GM23338 (cell line): Measurements from ENCODE around the gene DIPK1A. TPM values are rescaled to one million over a fixed set of nuclear protein-coding genes. Genes with fewer than 3 reads are reported as not detected.

Source experiments
- ATAC-seq: fragments of 200-7000 bp; cut with Tn5 transposase; 3 replicates; pipeline ENCODE4 v1.9.1; 2020
- DNase-seq: peaks from one replicate; pipeline ENCODE4 v3.0.0-alpha.2; 2015; ENCODE audit warnings: low spot score
- H2AFZ ChIP-seq: fragments of 200-600 bp; sonication (generic); 2 replicates; pipeline ENCODE4 v1.8.0; 2016; ENCODE audit warnings: antibody characterized with exemption, mild to moderate bottlenecking, moderate library complexity
- H3F3A ChIP-seq: fragments of 200-600 bp; sonication (generic); replicated peaks from 2 replicates; pipeline ENCODE4 v1.8.0; 2017; ENCODE audit warnings: antibody characterized with exemption, mixed run types, low read depth
- H3K27ac ChIP-seq: fragments of 200-600 bp; sonication (generic); 2 replicates; pipeline ENCODE4 v1.6.1; 2016; ENCODE audit warnings: low read depth
- H3K27me3 ChIP-seq: fragments of 200-600 bp; sonication (generic); 2 replicates; pipeline ENCODE4 v1.8.0; 2016; ENCODE audit warnings: mild to moderate bottlenecking, mixed run types, moderate library complexity; ENCODE audit not compliant: insufficient read depth
- H3K36me3 ChIP-seq: fragments of 200-600 bp; sonication (generic); 2 replicates; pipeline ENCODE4 v1.8.0; 2016; ENCODE audit warnings: mild to moderate bottlenecking; ENCODE audit not compliant: insufficient read depth
- H3K4me1 ChIP-seq: fragments of 200-600 bp; sonication (generic); 2 replicates; pipeline ENCODE4 v1.8.0; 2016; ENCODE audit warnings: mild to moderate bottlenecking, moderate library complexity; ENCODE audit not compliant: insufficient read depth
- H3K4me2 ChIP-seq: fragments of 200-600 bp; sonication (generic); 2 replicates; pipeline ENCODE4 v1.7.1; 2017; ENCODE audit warnings: mixed run types
- H3K4me3 ChIP-seq: fragments of 200-600 bp; sonication (generic); 2 replicates; pipeline ENCODE4 v1.6.1; 2016; ENCODE audit warnings: mixed run types
- H3K79me2 ChIP-seq: fragments of 200-600 bp; sonication (generic); replicated peaks from 2 replicates; pipeline ENCODE4 v1.8.0; 2017; ENCODE audit warnings: mild to moderate bottlenecking; ENCODE audit not compliant: insufficient read depth
- H3K9me2 ChIP-seq: fragments of 200-600 bp; sonication (generic); 2 replicates; pipeline ENCODE4 v1.8.0; 2017; ENCODE audit not compliant: insufficient read depth
- H4K20me1 ChIP-seq: fragments of 200-600 bp; sonication (generic); replicated peaks from 2 replicates; pipeline ENCODE4 v1.8.0; 2017; ENCODE audit warnings: mild to moderate bottlenecking; ENCODE audit not compliant: insufficient read depth
- H3K27ac Mint-ChIP-seq: 2 replicates; pipeline ENCODE4 v1.8.0; 2020; ENCODE audit warnings: inconsistent platforms, mild to moderate bottlenecking, moderate library complexity, mixed read lengths
- H3K27me3 Mint-ChIP-seq: 3 replicates; pipeline ENCODE4 v1.8.0; 2022; ENCODE audit warnings: low read depth, mild to moderate bottlenecking, moderate library complexity, mixed read lengths, inconsistent platforms; ENCODE audit not compliant: insufficient read depth, poor library complexity
- H3K36me3 Mint-ChIP-seq: 3 replicates; pipeline ENCODE4 v1.8.0; 2021; ENCODE audit warnings: low read depth, mild to moderate bottlenecking, inconsistent platforms, moderate library complexity, mixed read lengths
- H3K4me1 Mint-ChIP-seq: 3 replicates; pipeline ENCODE4 v1.8.0; 2020; ENCODE audit warnings: mild to moderate bottlenecking, inconsistent platforms, mixed read lengths
- H3K4me3 Mint-ChIP-seq: 3 replicates; pipeline ENCODE4 v1.8.0; 2021; ENCODE audit warnings: moderate library complexity, mild to moderate bottlenecking, inconsistent platforms, mixed read lengths
- H3K9me3 Mint-ChIP-seq: 3 replicates; pipeline ENCODE4 v1.8.0; 2020; ENCODE audit warnings: moderate library complexity, mild to moderate bottlenecking, inconsistent platforms, mixed read lengths
- CREB1 ChIP-seq: fragments of 250-450 bp; sonication (Bioruptor Pico); IDR thresholded peaks from 2 replicates; pipeline ENCODE4 v1.5.0; 2020; ENCODE audit warnings: low read depth, mild to moderate bottlenecking, moderate library complexity
- CTCF ChIP-seq, 2 experiments: fragments of 200-600 bp in 1 of 2; sonication (generic) in 1 of 2; conservative IDR thresholded peaks; 2 replicates each; pipeline versions ENCODE4 v1.5.1 to v1.6.1; 2016 to 2017; ENCODE audit warnings: antibody characterized with exemption in 2 of 2, low read depth in 2 of 2, mild to moderate bottlenecking in 2 of 2, moderate library complexity in 1 of 2
- ETS1 ChIP-seq: IDR thresholded peaks from 2 replicates; pipeline ENCODE4 v1.6.1; 2016; ENCODE audit warnings: antibody characterized with exemption
- EZH2 ChIP-seq: fragments of 200-600 bp; sonication (generic); IDR thresholded peaks from one replicate; pipeline ENCODE4 v1.8.0; 2017; ENCODE audit warnings: antibody characterized with exemption, mild to moderate bottlenecking, low read depth; ENCODE audit not compliant: unreplicated experiment
- EZH2phosphoT487 ChIP-seq: fragments of 200-600 bp; sonication (generic); IDR thresholded peaks from one replicate; pipeline ENCODE4 v1.8.1; 2018; ENCODE audit warnings: antibody characterized with exemption; ENCODE audit not compliant: unreplicated experiment
- JUNB ChIP-seq: IDR thresholded peaks from one replicate; pipeline ENCODE4 v1.6.1; 2016; ENCODE audit warnings: antibody characterized with exemption; ENCODE audit not compliant: unreplicated experiment
- NANOG ChIP-seq: IDR thresholded peaks from 2 replicates; pipeline ENCODE4 v1.6.1; 2016; ENCODE audit warnings: antibody characterized with exemption, borderline replicate concordance
- POLR2AphosphoS5 ChIP-seq: IDR thresholded peaks from 2 replicates; pipeline ENCODE4 v1.6.1; 2016; ENCODE audit warnings: antibody characterized with exemption, low read depth
- REST ChIP-seq: IDR thresholded peaks from one replicate; pipeline ENCODE4 v1.6.1; 2018; ENCODE audit warnings: antibody characterized with exemption; ENCODE audit not compliant: unreplicated experiment
- STAT1 ChIP-seq: IDR thresholded peaks from one replicate; pipeline ENCODE4 v1.6.1; 2016; ENCODE audit warnings: antibody characterized with exemption; ENCODE audit not compliant: unreplicated experiment
- ZNF114 ChIP-seq: fragments of 250-450 bp; sonication (Bioruptor Pico); IDR thresholded peaks from 2 replicates; pipeline ENCODE4 v1.5.0; 2020; ENCODE audit warnings: mild to moderate bottlenecking, moderate library complexity
- ZNF331 ChIP-seq: fragments of 250-450 bp; sonication (Bioruptor Pico); IDR thresholded peaks from 2 replicates; pipeline ENCODE4 v1.5.0; 2020; ENCODE audit warnings: low read depth, mild to moderate bottlenecking, moderate library complexity
- ZNF462 ChIP-seq: fragments of 250-450 bp; sonication (Bioruptor Pico); IDR thresholded peaks from 2 replicates; pipeline ENCODE4 v1.5.0; 2020; ENCODE audit warnings: mild to moderate bottlenecking, moderate library complexity
- polyA plus RNA-seq: library from polyadenylated mRNA; unstranded; fragments of >200 nt; fragmentation: Nextera tagmentation; extraction: Ambion mirVana; gene quantifications from 2 replicates; pipeline ENCODE4 v1.2.1, GENCODE V29; 2016
- total RNA-seq: library from RNA; depleted of rRNA; stranded (reverse); fragments of >200 nt; shearing (Covaris generic); gene quantifications from 2 replicates; pipeline ENCODE4 v1.2.3, GENCODE V29; 2014

The DIPK1A gene
- total and polyA plus RNA-seq, 2 experiments from 2014 or later, result 4.8 to 6.1 TPM

- Mint-ChIP-seq H3K27ac (no peak overlapping the region), H3K4me3 (no peak overlapping the region), H3K4me1 (peaks cover 10% of the 10 kb centered on the region), H3K27me3 (no peaks in the 10 kb centered on the region), H3K9me3 (no peaks in the 10 kb centered on the region), H3K36me3 (no peaks in the 10 kb centered on the region)
- Histone ChIP-seq H3K4me2 (no peak overlapping the region), H3K79me2 (no peaks in the 10 kb centered on the region), H3K36me3 (no peaks in the 10 kb centered on the region), H3K27me3 (no peaks in the 10 kb centered on the region), H3K9me2 (no peaks in the 10 kb centered on the region), H2AFZ (no peak overlapping the region), H4K20me1 (no peaks in the 10 kb centered on the region), H3F3A (no peaks in the 10 kb centered on the region), H3K27ac (no peak overlapping the region), H3K4me1 (no peaks in the 10 kb centered on the region), H3K4me3 (no peak overlapping the region)
- DNase-seq, result no peak
- TF ChIP-seq ZNF114 (CRISPR knock-in tag) (no peak), ETS1 (no peak), REST (no peak), JUNB (no peak), ZNF462 (CRISPR knock-in tag) (no peak), NANOG (no peak), EZH2phosphoT487 (no peak), CREB1 (CRISPR knock-in tag) (no peak), ZNF331 (CRISPR knock-in tag) (no peak), CTCF (conservative IDR thresholded peaks at IDR 0.05; ENCODE audit: low read depth in 2 of 2) (no peak), STAT1 (no peak), EZH2 (no peak), POLR2AphosphoS5 (no peak)
- ATAC-seq, result no peak
Measured at GRCh38 chr1:92926873-92927272, 34.4 kb downstream of the DIPK1A start.
